Measurements from ENCODE around the gene CPVL.

DNA sequence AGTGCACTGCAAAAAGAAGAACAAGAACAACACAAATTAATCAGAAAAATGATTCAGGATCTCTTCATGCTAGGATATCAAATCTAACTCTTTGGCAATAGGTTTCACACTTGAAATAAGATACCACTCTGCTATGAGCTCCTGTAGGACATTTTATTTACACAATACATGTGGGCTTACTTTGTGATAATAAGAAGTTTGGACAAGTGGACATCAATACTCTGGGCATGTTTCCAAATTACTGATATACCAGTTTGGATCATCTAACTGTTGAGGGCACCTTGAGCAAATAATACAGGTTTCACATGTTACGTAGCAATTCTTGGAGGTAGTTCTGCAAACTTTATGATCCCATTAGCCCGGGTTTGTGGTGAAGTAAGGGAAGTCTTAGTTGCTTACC, 59.8 kb downstream of the CPVL start:
- TF ChIP-seq GATA2 (IDR thresholded peaks at IDR 0.05; ENCODE audit: low read depth, low read length) = no peak
- TF ChIP-seq GATA3 (IDR thresholded peaks at IDR 0.05; ENCODE audit: low read depth, low read length) = no peak

Data from SH-SY5Y (cell line).